SK-N-SH (cell line): ENCODE data around the gene TMEM72. TPM values are rescaled to one million over a fixed set of nuclear protein-coding genes. Genes with fewer than 3 reads are reported as not detected.
A peak's percentile ranks its signal among the peaks of the same experiment; 100 is the strongest.

Experiments
- CTCF ChIA-PET: fragments of 300-600, 350-600 bp; formaldehyde crosslinking; extraction: SDS; loops from one replicate; lab custom pipeline; 2021; lab: Yijun Ruan, JAX
- POLR2A ChIA-PET: fragments of 350-600 bp; sonication (Branson Sonifier 250); formaldehyde crosslinking; extraction: SDS; loops from one replicate; lab custom pipeline; 2020; ENCODE audit warnings: antibody characterized with exemption, inconsistent platforms; lab: Yijun Ruan, JAX
- DNase-seq: peaks from one replicate; pipeline ENCODE4 v3.0.0; 2012
- H2AFZ ChIP-seq: fragments of 200-600 bp; sonication (generic); 2 replicates; pipeline ENCODE4 v1.8.1; 2016; ENCODE audit warnings: antibody characterized with exemption, mild to moderate bottlenecking, low read depth
- H3F3A ChIP-seq: fragments of 200-600 bp; sonication (generic); replicated peaks from 2 replicates; pipeline ENCODE3; 2016; ENCODE audit warnings: antibody characterized with exemption, mild to moderate bottlenecking; ENCODE audit not compliant: insufficient read depth
- H3K27ac ChIP-seq, 2 experiments: fragments of 200-500 bp in 1 of 2; fragments of 200-600 bp in 1 of 2; sonication (Bioruptor generic) in 1 of 2; sonication (generic), shearing (Covaris generic) in 1 of 2; 2 replicates each; pipeline versions ENCODE4 v1.5.1 to v1.6.1; 2014 to 2016; ENCODE audit warnings: low read depth in 2 of 2, inconsistent platforms in 1 of 2, low read length in 1 of 2, mild to moderate bottlenecking in 1 of 2, mixed read lengths in 1 of 2
- H3K27me3 ChIP-seq: fragments of 200-600 bp; sonication (generic), shearing (Covaris generic); 2 replicates; pipeline ENCODE4 v1.6.1; 2016; ENCODE audit warnings: mixed run types; ENCODE audit not compliant: insufficient read depth
- H3K36me3 ChIP-seq, 2 experiments: fragments of 200-500 bp in 1 of 2; fragments of 200-600 bp in 1 of 2; sonication (Bioruptor generic) in 1 of 2; sonication (generic) in 1 of 2; replicated peaks in 1 of 2; 2 replicates each; pipeline versions ENCODE3 to v1.5.1; 2014 to 2016; ENCODE audit warnings: low read length in 1 of 2, mild to moderate bottlenecking in 1 of 2; ENCODE audit not compliant: insufficient read depth in 2 of 2, control insufficient read depth in 1 of 2
- H3K4me1 ChIP-seq, 2 experiments: fragments of 200-500 bp in 1 of 2; fragments of 200-600 bp in 1 of 2; sonication (Bioruptor generic) in 1 of 2; sonication (generic), shearing (Covaris generic) in 1 of 2; 2 replicates each; pipeline versions ENCODE4 v1.5.1 to v1.6.1; 2014 to 2016; ENCODE audit warnings: low read depth in 1 of 2, low read length in 1 of 2, mixed run types in 1 of 2; ENCODE audit not compliant: insufficient read depth in 2 of 2, control insufficient read depth in 1 of 2
- H3K4me2 ChIP-seq: fragments of 200-600 bp; sonication (generic), shearing (Covaris generic); 2 replicates; pipeline ENCODE4 v1.6.1; 2017; ENCODE audit warnings: mixed run types
- H3K4me3 ChIP-seq, 2 experiments: fragments of 200-500 bp in 1 of 2; fragments of 200-600 bp in 1 of 2; sonication (Bioruptor generic) in 1 of 2; sonication (generic), shearing (Covaris generic) in 1 of 2; 2 replicates each; pipeline versions ENCODE4 v1.5.1 to v1.8.1; 2014 to 2016; ENCODE audit warnings: low read depth in 2 of 2, inconsistent platforms in 1 of 2, low read length in 1 of 2, mild to moderate bottlenecking in 1 of 2, mixed read lengths in 1 of 2, moderate library complexity in 1 of 2
- H3K79me2 ChIP-seq: fragments of 200-600 bp; sonication (generic); 2 replicates; pipeline ENCODE4 v1.8.1; 2017; ENCODE audit warnings: mild to moderate bottlenecking; ENCODE audit not compliant: insufficient read depth
- H3K9ac ChIP-seq: fragments of 200-600 bp; sonication (generic); 2 replicates; pipeline ENCODE4 v1.6.1; 2017; ENCODE audit warnings: mixed run types
- H3K9me2 ChIP-seq: fragments of 200-600 bp; sonication (generic); 2 replicates; pipeline ENCODE4 v1.6.1; 2017; ENCODE audit warnings: mixed run types
- H3K9me3 ChIP-seq: fragments of 200-600 bp; sonication (generic); 2 replicates; pipeline ENCODE4 v1.6.1; 2017; ENCODE audit warnings: mixed run types, mild to moderate bottlenecking, moderate library complexity
- H4K20me1 ChIP-seq: fragments of 200-600 bp; sonication (generic); 2 replicates; pipeline ENCODE4 v1.6.1; 2017; ENCODE audit warnings: mild to moderate bottlenecking, mixed run types; ENCODE audit not compliant: insufficient read depth
- ELF1 ChIP-seq: IDR thresholded peaks from 2 replicates; pipeline ENCODE4 v1.4.0; 2012
- EP300 ChIP-seq, 2 experiments: IDR thresholded peaks; 2 replicates each; pipeline versions ENCODE4 v1.4.0 to v1.6.1; 2012; ENCODE audit warnings: borderline replicate concordance in 1 of 2, low read depth in 1 of 2, low read length in 1 of 2
- NRF1 ChIP-seq: IDR thresholded peaks from 2 replicates; pipeline ENCODE4 v1.6.1; 2012; ENCODE audit warnings: low read depth, mild to moderate bottlenecking, low read length
- POLR2AphosphoS5 ChIP-seq: IDR thresholded peaks from 2 replicates; pipeline ENCODE4 v1.6.1; 2012; ENCODE audit warnings: low read depth, low read length
- RAD21 ChIP-seq: IDR thresholded peaks from 2 replicates; pipeline ENCODE4 v1.6.1; 2012; ENCODE audit warnings: mild to moderate bottlenecking, low read length
- RCOR1 ChIP-seq: fragments of 150-350 bp; IDR thresholded peaks from 2 replicates; pipeline ENCODE4 v1.6.1; 2017; ENCODE audit warnings: antibody characterized with exemption, low read length
- SMC3 ChIP-seq: IDR thresholded peaks from 2 replicates; pipeline ENCODE4 v1.6.1; 2012; ENCODE audit warnings: low read depth, low read length, improper control_type of control experiment
- TAF1 ChIP-seq: IDR thresholded peaks from 2 replicates; pipeline ENCODE4 v1.6.1; 2012; ENCODE audit warnings: low read depth, mild to moderate bottlenecking, low read length, moderate library complexity, borderline replicate concordance
- WGBS: methylation state at CpG from one replicate; pipeline ENCODE4 v1.1.6; 2017; ENCODE audit warnings: low lambda C conversion rate; 5-methylcytosine and 5-hydroxymethylcytosine counted together
- polyA plus RNA-seq, 3 experiments: library from polyadenylated mRNA; depleted of rRNA; stranded (reverse); fragments of >200 nt; gene quantifications; 2 replicates each; pipeline ENCODE4 v1.2.3, GENCODE V29; 2012
- TF ChIP-seq, protein P1 (sequence below): IDR thresholded peaks from 2 replicates; pipeline ENCODE4; 2012
- TF ChIP-seq, protein P2 (sequence below): IDR thresholded peaks from 2 replicates; pipeline ENCODE4 v1.6.1; 2012; ENCODE audit warnings: mild to moderate bottlenecking, low read depth, low read length, moderate library complexity
- TF ChIP-seq, protein P3 (sequence below): fragments of 150-350 bp; IDR thresholded peaks from 2 replicates; pipeline ENCODE4 v1.6.1; 2017; ENCODE audit warnings: antibody characterized with exemption, low read length, low read depth, borderline replicate concordance
- TF ChIP-seq, protein P4 (sequence below): fragments of 200-600 bp; sonication (generic); IDR thresholded peaks from 2 replicates; pipeline ENCODE4 v1.6.1; 2017; ENCODE audit warnings: antibody characterized with exemption, mild to moderate bottlenecking, moderate library complexity

The TMEM72 gene
- polyA plus RNA-seq, 1 of the 3 experiments (the other 2 are of a cell fraction) = not detected

DNA sequence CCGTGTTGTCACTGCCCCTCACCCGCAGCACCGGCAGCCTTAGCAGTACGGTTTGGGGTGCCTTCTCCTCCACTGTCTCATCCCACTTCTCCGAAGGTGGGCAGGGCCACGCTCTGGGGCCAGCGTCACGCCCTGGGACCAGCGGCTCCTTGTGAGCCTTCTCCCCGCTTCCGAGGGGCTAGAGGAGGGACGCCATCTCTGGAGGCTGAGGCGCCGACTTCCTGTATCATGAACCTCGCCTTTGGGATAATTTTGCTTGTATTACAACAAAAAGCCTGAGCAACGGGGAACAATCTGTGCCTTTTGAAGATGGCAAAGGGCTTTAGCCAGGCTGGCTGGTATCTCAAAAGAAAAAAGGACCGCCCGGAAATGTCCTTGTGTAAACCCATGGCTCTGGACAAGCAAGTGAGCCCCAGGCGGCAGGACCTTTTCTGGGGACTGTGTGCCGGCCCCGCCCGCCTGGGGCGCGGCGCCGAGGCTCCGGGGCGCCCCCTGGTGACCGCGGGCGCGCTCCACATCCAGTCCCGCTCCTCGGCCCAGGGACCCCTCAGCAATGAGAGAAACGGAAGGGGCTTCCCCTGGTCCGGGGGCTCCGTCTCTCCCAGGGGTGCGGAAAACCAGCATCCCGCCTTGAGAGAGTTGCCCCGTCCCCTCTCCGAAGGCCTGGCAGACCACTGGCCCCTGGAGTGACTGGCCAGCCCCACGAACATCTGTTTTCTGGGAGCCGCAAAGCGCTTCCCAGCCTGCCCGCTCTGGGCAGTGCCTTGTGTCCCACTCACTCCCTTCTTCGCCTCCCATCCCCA is 63.7 kb downstream of the TMEM72 start:
- H3K9ac ChIP-seq = peak overlapping the region; percentile 50
- peaks cover 35 to 45% of the 10 kb centered on the region in 2 experiments; a peak in 3 of 4 replicates for H3K4me1 ChIP-seq
- peak overlapping the region; percentile 29 to 45 for H3K4me3 ChIP-seq
- no peaks in the 10 kb centered on the region for H3K27me3 ChIP-seq
- ChIA-PET CTCF (interaction anchor here (0.9 to 10.6 kb wide), 9 partner anchors 10 to 54 kb away, joined by 3 to 121 read pairs (median 4); no protein-coding TSS in a partner anchor), POLR2A (no interaction called here)
- peaks cover 0 to 11% of the 10 kb centered on the region in 2 experiments for H3K36me3 ChIP-seq
- H3K79me2 ChIP-seq = peaks cover 8% of the 10 kb centered on the region
- no peaks in the 10 kb centered on the region for H4K20me1 ChIP-seq
- peak; percentile 94 for DNase-seq
- TF ChIP-seq TAF1 (0 out of 2 replicates have a peak, but pooled peaks have one; percentile 28), ELF1 (no peak), POLR2AphosphoS5 (peak; percentile 49; the same call in 1 of the 2 replicates), NRF1 (no peak), SMC3 (peak; percentile 80), RCOR1 (no peak; the same call in 1 of the 2 replicates), RAD21 (peak; percentile 67), EP300 (IDR thresholded peaks at IDR 0.05; ENCODE audit: borderline replicate concordance in 1 of 2, low read depth in 1 of 2, low read length in 1 of 2) (no peak)
- TF ChIP-seq, protein P1, sequence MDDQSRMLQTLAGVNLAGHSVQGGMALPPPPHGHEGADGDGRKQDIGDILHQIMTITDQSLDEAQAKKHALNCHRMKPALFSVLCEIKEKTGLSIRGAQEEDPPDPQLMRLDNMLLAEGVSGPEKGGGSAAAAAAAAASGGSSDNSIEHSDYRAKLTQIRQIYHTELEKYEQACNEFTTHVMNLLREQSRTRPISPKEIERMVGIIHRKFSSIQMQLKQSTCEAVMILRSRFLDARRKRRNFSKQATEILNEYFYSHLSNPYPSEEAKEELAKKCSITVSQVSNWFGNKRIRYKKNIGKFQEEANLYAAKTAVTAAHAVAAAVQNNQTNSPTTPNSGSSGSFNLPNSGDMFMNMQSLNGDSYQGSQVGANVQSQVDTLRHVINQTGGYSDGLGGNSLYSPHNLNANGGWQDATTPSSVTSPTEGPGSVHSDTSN = no peak
- TF ChIP-seq, protein P2, sequence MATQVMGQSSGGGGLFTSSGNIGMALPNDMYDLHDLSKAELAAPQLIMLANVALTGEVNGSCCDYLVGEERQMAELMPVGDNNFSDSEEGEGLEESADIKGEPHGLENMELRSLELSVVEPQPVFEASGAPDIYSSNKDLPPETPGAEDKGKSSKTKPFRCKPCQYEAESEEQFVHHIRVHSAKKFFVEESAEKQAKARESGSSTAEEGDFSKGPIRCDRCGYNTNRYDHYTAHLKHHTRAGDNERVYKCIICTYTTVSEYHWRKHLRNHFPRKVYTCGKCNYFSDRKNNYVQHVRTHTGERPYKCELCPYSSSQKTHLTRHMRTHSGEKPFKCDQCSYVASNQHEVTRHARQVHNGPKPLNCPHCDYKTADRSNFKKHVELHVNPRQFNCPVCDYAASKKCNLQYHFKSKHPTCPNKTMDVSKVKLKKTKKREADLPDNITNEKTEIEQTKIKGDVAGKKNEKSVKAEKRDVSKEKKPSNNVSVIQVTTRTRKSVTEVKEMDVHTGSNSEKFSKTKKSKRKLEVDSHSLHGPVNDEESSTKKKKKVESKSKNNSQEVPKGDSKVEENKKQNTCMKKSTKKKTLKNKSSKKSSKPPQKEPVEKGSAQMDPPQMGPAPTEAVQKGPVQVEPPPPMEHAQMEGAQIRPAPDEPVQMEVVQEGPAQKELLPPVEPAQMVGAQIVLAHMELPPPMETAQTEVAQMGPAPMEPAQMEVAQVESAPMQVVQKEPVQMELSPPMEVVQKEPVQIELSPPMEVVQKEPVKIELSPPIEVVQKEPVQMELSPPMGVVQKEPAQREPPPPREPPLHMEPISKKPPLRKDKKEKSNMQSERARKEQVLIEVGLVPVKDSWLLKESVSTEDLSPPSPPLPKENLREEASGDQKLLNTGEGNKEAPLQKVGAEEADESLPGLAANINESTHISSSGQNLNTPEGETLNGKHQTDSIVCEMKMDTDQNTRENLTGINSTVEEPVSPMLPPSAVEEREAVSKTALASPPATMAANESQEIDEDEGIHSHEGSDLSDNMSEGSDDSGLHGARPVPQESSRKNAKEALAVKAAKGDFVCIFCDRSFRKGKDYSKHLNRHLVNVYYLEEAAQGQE = peak; percentile 8; the same call in 1 of the 2 replicates
- TF ChIP-seq, protein P3, sequence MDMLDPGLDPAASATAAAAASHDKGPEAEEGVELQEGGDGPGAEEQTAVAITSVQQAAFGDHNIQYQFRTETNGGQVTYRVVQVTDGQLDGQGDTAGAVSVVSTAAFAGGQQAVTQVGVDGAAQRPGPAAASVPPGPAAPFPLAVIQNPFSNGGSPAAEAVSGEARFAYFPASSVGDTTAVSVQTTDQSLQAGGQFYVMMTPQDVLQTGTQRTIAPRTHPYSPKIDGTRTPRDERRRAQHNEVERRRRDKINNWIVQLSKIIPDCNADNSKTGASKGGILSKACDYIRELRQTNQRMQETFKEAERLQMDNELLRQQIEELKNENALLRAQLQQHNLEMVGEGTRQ = no peak
- TF ChIP-seq, protein P4, sequence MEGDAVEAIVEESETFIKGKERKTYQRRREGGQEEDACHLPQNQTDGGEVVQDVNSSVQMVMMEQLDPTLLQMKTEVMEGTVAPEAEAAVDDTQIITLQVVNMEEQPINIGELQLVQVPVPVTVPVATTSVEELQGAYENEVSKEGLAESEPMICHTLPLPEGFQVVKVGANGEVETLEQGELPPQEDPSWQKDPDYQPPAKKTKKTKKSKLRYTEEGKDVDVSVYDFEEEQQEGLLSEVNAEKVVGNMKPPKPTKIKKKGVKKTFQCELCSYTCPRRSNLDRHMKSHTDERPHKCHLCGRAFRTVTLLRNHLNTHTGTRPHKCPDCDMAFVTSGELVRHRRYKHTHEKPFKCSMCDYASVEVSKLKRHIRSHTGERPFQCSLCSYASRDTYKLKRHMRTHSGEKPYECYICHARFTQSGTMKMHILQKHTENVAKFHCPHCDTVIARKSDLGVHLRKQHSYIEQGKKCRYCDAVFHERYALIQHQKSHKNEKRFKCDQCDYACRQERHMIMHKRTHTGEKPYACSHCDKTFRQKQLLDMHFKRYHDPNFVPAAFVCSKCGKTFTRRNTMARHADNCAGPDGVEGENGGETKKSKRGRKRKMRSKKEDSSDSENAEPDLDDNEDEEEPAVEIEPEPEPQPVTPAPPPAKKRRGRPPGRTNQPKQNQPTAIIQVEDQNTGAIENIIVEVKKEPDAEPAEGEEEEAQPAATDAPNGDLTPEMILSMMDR = peak; percentile 94
- no peaks in the 10 kb centered on the region for H3K9me2 ChIP-seq
- no peaks in the 10 kb centered on the region for H3F3A ChIP-seq
- WGBS = 23% methylated on average over 22 of the region's 46 CpGs
- peak overlapping the region; percentile 75 for H3K4me2 ChIP-seq
- peak overlapping the region; percentile 24 to 44; a peak in 1 of 4 replicates for H3K27ac ChIP-seq
- H3K9me3 ChIP-seq = no peaks in the 10 kb centered on the region
- H2AFZ ChIP-seq = peak overlapping the region; percentile 94
